OCI-LY3 (cell line): Measurements from ENCODE around the gene HCK.

ENCODE experiments used
- H2AFZ ChIP-seq: fragments of 200-600, 300-600 bp; shearing (Covaris generic); 2 replicates; pipeline ENCODE4 v1.6.0; 2014; ENCODE audit warnings: antibody characterized with exemption, low read depth, low read length
- H3K27ac ChIP-seq: fragments of 200-600, 300-600 bp; sonication (generic); 2 replicates; pipeline ENCODE4 v1.5.1; 2014; ENCODE audit warnings: mild to moderate bottlenecking, low read length, moderate library complexity, mixed read lengths
- H3K27me3 ChIP-seq: fragments of 200-600, 300-600 bp; sonication (generic); 2 replicates; pipeline ENCODE4 v1.6.1; 2014; ENCODE audit warnings: low read depth, low read length, mixed read lengths
- H3K36me3 ChIP-seq: fragments of 200-600, 300-600 bp; sonication (generic); replicated peaks from 2 replicates; pipeline ENCODE3; 2014; ENCODE audit warnings: low read depth, low read length, mixed read lengths
- H3K4me1 ChIP-seq: fragments of 300-600, 200-600 bp; sonication (generic); 2 replicates; pipeline ENCODE4 v1.6.1; 2014; ENCODE audit warnings: low read length, mixed read lengths
- H3K4me2 ChIP-seq: fragments of 200-600, 300-600 bp; sonication (generic); 2 replicates; pipeline ENCODE4 v1.6.1; 2014; ENCODE audit warnings: low read length, mixed read lengths
- H3K4me3 ChIP-seq: fragments of 300-600, 200-600 bp; sonication (generic); 2 replicates; pipeline ENCODE4 v1.5.1; 2014; ENCODE audit warnings: antibody characterized with exemption, mild to moderate bottlenecking, low read length, moderate library complexity
- H3K79me2 ChIP-seq: fragments of 300-600, 200-600 bp; shearing (Covaris generic); 2 replicates; pipeline ENCODE4 v1.6.1; 2014; ENCODE audit warnings: mild to moderate bottlenecking, low read length, mixed read lengths
- H3K9ac ChIP-seq: fragments of 300-600, 200-600 bp; shearing (Covaris generic); 2 replicates; pipeline ENCODE4 v1.6.0; 2014; ENCODE audit warnings: mild to moderate bottlenecking, low read length, moderate library complexity
- H3K9me3 ChIP-seq: fragments of 200-600, 300-600 bp; shearing (Covaris generic); 2 replicates; pipeline ENCODE4 v1.6.1; 2014; ENCODE audit warnings: low read length, mixed read lengths; ENCODE audit not compliant: insufficient read depth
- H4K20me1 ChIP-seq: fragments of 200-600, 300-600 bp; sonication (generic); 2 replicates; pipeline ENCODE4 v1.6.1; 2016; ENCODE audit warnings: low read length, mixed read lengths; ENCODE audit not compliant: insufficient read depth
- CTCF ChIP-seq: fragments of 200-600, 300-600 bp; sonication (generic); IDR thresholded peaks from 2 replicates; pipeline ENCODE4 v1.5.1; 2014; ENCODE audit warnings: antibody characterized with exemption, low read length, low read depth
- EZH2phosphoT487 ChIP-seq: fragments of 200-600 bp; shearing (Covaris generic); IDR thresholded peaks from 2 replicates; pipeline ENCODE4 v1.6.1; 2018; ENCODE audit warnings: antibody characterized with exemption, mixed run types, low read depth

The HCK gene

DNA sequence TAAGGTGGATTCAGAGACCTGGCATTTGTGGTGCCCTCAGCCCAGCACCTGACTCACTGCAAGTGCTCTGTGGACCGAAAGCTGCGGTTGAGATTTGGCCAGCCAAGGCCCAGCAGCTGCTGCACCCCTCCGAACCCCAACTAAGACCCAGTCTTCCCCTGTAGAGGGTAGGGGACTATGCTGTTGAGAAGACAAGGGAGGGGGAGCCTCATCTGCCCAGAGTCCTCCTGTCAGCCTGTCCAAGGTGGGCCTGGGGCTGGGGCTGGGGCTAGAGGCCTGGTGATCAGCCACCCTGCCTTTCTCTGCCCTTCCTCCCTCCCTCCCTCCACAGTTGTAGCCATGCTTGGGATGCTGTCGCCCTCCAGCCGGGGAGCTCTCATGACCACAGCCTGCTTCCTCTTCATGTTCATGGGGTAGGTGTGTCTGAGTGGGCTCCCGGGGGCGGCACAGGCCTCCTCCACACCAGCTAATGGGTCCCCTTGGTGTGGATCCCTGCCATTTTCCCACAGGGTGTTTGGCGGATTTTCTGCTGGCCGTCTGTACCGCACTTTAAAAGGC lies 98.3 kb downstream of the HCK start:
- H2AFZ ChIP-seq = no peak overlapping the region
- no peak overlapping the region for H3K4me2 ChIP-seq
- H3K9ac ChIP-seq = no peak overlapping the region
- H3K4me1 ChIP-seq = peaks cover 9% of the 10 kb centered on the region
- no peaks in the 10 kb centered on the region for H3K79me2 ChIP-seq
- no peak overlapping the region for H3K27ac ChIP-seq
- no peaks in the 10 kb centered on the region for H3K9me3 ChIP-seq
- H3K27me3 ChIP-seq = no peaks in the 10 kb centered on the region
- peaks cover 63% of the 10 kb centered on the region for H3K36me3 ChIP-seq
- TF ChIP-seq EZH2phosphoT487 (no peak), CTCF (no peak)
- H4K20me1 ChIP-seq = no peaks in the 10 kb centered on the region
- H3K4me3 ChIP-seq = no peak overlapping the region
